ENCODE results near the gene BEND6. TPM values are rescaled to one million over a fixed set of nuclear protein-coding genes. Genes with fewer than 3 reads are reported as not detected.
A peak's percentile ranks its signal among the peaks of the same experiment; 100 is the strongest.
"Not testable (repeated sequence)": the region's sequence is repeated elsewhere in the genome, so short reads cannot be mapped to it uniquely, and the experiment has no call there.

Gene BEND6
- total RNA-seq, 1 donor = 13.4 TPM

- no peak for DNase-seq (ENCODE audit: low read depth)
- H3K4me3 ChIP-seq (ENCODE audit: low read depth, low read length) = no peak overlapping the region
- TF ChIP-seq CTCF (IDR thresholded peaks at IDR 0.05; ENCODE audit: insufficient read depth, low read depth, low read length) = no peak
Measured at GRCh38 chr6:57035549-57035948, 80.6 kb downstream of the BEND6 start.

GRCh38 chr6:57038906-57039305 lies 84.0 kb downstream of the BEND6 start:
- TF ChIP-seq CTCF (IDR thresholded peaks at IDR 0.05; ENCODE audit: insufficient read depth, low read depth, low read length) = no peak
- no peak for DNase-seq (ENCODE audit: low read depth)
- no peak overlapping the region for H3K4me3 ChIP-seq (ENCODE audit: low read depth, low read length)

GRCh38 chr6:57040011-57040410 lies 85.1 kb downstream of the BEND6 start:
- TF ChIP-seq CTCF (IDR thresholded peaks at IDR 0.05; ENCODE audit: insufficient read depth, low read depth, low read length) = peak; percentile 9
- DNase-seq (ENCODE audit: low read depth) = no peak
- no peak overlapping the region for H3K4me3 ChIP-seq (ENCODE audit: low read depth, low read length)

GRCh38 chr6:57044061-57044460 lies 89.2 kb downstream of the BEND6 start:
- not testable (repeated sequence) for H3K4me3 ChIP-seq (ENCODE audit: low read depth, low read length); DNase-seq (ENCODE audit: low read depth)

GRCh38 chr6:57044568-57044967 lies 89.7 kb downstream of the BEND6 start:
- no peak for TF ChIP-seq CTCF (IDR thresholded peaks at IDR 0.05; ENCODE audit: insufficient read depth, low read depth, low read length)
- no peak for DNase-seq (ENCODE audit: low read depth)
- no peak overlapping the region for H3K4me3 ChIP-seq (ENCODE audit: low read depth, low read length)

GRCh38 chr6:57046332-57047256 lies 91.7 kb downstream of the BEND6 start, which contains the start of gene KIAA1586:
TSS of gene KIAA1586 (plus strand) at chr6:57046693. CDS start at chr6:57046756, 63 bp downstream.
- DNase-seq (ENCODE audit: low read depth) = peak; percentile 89

GRCh38 chr6:57047257-57047585 lies 92.3 kb downstream of the BEND6 start:
- not testable (repeated sequence) for DNase-seq (ENCODE audit: low read depth)

More at GRCh38 chr6:57046332-57047256, 91.7 kb downstream of the BEND6 start, which contains the start of gene KIAA1586:
- peak within 1 kb of the TSS; percentile 70 for H3K4me3 ChIP-seq (ENCODE audit: low read depth, low read length)

GRCh38 chr6:57047859-57048258 lies 93.0 kb downstream of the BEND6 start:
- H3K4me3 ChIP-seq (ENCODE audit: low read depth, low read length) = peak overlapping the region; percentile 60
- not testable (repeated sequence) for DNase-seq (ENCODE audit: low read depth)

More at GRCh38 chr6:57047257-57047585, 92.3 kb downstream of the BEND6 start:
- not testable (repeated sequence) for H3K4me3 ChIP-seq (ENCODE audit: low read depth, low read length)

GRCh38 chr6:57048577-57048976 lies 93.7 kb downstream of the BEND6 start:
- H3K4me3 ChIP-seq (ENCODE audit: low read depth, low read length) = peak overlapping the region; percentile 60
- DNase-seq (ENCODE audit: low read depth) = no peak
- TF ChIP-seq CTCF (IDR thresholded peaks at IDR 0.05; ENCODE audit: insufficient read depth, low read depth, low read length) = no peak
